ENCODE results near the gene GUCY2F.

GUCY2F gene

DNA sequence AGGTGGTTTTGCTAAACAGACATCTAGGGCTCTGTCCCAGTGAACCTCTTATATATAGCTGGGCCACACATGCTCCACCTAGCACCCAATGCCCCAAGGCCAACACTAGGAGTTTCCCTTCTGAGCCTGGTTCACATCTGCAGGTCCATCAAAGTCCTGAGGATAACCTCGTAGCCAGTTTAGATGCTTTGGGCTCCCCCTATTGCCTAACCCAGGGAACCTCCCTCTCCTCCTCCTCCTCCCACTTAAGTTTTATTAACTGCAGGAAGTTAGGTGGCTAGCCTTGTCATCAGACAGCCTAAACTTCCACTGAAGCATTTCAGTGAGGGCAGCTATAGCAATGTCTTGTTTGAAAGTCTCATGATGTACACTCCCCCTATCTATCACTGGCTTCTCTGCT lies 88.0 kb downstream of the GUCY2F start:
- DNase-seq (ENCODE audit: low spot score), result no peak

DNA sequence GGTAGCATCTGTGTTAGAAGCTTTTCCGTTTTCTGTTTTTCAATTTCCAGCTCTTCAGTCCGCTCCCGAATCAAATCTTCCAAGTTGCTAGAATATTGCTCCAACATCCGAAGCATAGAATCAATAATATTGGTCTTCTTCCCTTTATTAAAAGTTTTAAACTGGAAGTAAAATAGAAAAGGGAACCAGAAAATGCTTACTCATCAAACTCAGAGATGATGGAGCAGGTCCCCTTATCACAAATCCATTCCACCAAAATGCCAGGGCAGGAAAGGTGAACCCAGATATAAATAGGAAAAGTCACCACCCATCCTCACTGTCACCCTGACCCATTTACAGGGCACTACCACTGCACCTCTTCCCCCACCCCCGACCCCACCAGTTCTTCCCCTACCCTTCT lies 89.0 kb downstream of the GUCY2F start:
- DNase-seq (ENCODE audit: low spot score), result no peak

DNA sequence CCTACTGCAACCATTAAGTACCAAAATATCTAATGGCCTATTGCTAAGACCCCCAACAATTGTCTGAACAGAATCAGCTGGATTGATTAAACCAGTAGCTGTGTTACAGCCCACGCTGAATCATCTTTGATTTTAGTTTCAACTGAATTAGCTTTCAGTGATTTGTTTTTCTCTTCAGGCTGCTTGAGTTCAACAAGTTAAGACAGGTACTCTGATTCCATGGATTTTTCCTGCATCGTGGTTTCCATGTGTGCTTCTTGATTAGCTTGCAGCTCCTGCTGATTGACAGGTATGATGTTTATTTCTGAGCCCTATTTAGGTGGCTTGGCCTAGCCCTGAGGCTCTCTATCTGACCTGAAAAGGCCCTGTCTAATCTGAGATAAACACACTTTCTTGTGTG lies 91.3 kb downstream of the GUCY2F start:
- no peak for DNase-seq (ENCODE audit: low spot score)

DNA sequence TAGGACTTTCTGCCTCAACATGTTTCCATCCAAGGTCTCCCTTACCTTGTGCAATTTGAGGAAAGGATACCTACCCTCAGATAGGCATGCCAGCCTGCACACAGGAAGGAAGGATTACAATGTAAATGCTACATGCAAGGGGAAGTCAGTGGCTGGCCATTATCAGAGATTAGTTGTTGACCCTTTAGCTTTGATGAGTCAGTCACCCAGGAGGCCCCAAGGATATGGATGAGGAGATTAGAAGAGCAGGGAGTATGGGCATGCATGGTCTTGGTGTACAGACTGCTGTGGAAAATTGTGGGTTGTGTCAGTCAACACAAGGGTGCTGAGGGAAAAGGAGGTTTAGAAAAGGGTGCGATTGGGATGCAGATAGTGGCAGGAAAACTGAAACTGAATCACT lies 92.0 kb downstream of the GUCY2F start:
- DNase-seq (ENCODE audit: low spot score), result no peak

DNA sequence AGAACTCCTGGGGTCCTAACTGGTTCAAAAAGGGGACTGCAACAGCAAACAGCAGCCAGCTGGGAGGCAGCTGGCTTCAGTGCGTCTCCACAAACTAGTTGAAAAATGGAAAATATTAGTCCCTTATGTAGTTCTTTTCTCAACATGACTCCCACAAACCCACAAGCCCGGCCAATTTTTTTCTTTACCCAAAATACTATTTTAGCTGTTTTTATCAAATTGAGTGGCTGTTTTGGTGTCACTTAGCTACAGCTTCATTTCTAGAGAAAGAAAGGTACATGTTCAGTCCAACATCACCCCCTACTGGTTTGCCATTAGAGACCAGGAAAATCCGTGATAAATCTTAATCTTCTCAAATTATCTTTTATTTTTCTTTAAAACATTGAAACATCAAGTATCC lies 97.2 kb downstream of the GUCY2F start:
- no peak for DNase-seq (ENCODE audit: low spot score)

DNA sequence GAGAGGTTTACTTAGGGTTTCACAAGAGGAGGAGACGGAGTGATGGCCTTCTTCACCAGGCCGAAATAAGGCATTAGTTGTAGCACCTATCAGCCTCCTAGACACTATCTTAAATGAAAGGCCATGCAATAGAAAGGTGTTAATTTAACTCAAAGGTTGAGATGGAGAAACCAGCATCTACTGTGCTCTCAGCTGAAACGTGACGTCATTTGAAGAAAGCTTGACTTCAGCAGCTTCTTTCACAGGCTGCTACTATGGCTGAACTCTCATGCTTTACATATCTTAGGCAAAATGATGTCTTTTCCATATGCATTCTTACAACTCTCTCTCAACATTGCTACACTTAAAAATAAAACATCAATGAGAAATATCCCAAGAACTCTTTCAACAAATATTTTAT lies 99.6 kb downstream of the GUCY2F start:
- DNase-seq (ENCODE audit: low spot score), result no peak

DNA sequence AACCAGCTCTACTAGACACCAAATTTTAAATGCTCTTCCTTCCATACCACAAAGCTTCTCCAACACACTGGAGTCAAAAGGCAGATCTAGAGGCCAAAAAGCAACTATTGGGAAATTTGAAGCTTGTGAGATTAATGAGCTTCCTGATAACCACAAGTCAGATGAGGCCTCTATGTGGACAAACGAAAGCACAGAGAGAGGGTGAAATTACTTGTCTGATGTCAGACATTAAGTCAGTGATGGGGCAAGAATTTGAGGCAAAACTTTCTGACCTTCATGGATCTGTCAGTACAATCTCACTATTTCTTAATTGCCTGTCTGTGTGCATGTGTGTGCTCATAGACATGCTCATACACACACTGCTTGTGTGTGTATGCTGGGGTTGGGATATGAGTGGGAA lies 103.6 kb downstream of the GUCY2F start:
- no peak for DNase-seq (ENCODE audit: low spot score)

DNA sequence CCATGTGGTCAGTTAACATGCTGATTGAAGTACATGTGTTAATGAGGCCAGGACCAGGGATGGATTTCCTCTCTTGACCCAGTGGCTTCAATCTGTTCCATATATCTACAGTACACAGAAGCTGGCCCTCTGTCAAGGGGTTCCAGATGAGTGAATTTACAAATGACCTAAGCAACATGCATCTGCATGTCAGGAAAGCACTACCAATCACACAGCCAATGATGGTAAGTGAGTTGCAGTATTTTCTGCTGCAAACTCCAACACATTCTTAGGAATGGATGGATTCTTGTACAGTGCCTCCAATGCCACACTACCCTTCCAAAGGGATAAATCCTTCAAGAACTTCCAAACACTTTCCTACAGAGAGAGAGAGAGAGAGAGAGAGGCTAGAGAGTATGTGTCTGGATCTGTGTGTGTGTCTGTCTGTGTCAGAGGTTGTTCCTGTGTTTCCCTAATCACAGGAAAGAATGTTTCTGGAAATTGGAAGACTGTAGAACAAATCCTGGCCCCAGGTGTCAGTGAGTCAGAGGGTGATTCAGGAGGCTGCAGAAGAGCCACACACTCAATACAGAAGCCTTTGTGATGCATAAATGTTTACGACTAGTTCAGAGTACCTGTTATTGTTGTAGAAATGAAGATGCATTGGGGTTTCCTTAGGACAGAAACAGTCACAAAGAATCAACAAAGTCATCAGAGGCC lies 107.5 kb downstream of the GUCY2F start:
- no peak for DNase-seq (ENCODE audit: low spot score)

DNA sequence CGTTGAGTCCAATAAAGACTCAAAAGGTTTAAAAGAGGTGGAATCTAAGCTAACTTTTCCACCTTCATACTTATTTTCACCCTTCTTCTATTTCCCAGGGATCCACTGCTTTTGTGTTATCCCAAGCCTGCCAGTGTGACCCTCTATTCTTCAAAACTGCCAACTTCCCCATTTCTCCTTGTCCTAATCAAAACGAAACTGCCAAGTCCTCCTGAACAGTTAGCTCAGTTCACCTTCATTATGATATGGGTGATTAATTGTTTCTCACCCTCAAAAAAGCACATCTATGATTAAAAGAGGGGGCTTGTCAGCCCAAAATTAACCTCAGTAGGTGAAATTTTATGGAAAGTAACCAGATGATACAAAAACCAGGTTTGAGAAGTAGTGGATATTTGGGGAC lies 108.4 kb downstream of the GUCY2F start:
- DNase-seq (ENCODE audit: low spot score), result no peak

DNA sequence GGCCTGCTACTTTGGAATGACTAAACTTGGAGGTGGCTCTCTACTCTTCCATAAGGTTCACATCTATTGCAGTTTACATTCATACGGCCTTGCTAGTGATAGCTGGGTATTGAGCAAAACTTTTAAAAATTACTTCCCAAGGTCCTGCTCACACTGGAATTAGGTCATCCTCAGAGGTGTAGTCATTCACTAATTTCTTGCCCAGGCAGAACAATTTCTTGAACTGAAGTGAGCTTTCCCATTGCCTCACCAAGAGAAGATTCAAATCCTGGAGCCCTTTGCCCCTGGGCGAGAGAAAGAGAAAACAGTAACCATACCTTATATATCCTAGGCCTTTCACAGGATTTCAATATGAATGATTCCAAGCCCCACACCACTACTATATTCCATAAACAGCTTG lies 109.2 kb downstream of the GUCY2F start:
- DNase-seq (ENCODE audit: low spot score), result no peak

DNA sequence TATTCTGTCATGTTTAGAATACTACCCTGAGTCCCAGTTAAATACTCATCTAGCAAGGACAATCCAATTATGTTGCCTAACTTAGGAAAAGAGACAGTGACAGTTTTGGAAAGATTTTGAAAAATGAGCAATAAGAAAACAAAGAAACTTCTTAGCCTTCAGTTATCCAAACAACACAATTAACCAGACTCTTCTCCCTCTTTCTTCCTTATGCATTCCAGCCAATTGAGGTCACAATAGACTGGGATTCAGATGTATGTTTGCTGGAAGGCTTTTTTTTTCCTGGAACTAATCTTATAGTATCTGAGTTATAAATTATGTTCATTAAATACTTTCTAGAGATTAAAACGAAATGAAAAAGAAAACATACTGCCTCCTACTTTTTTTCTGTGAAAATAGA lies 109.6 kb downstream of the GUCY2F start:
- DNase-seq (ENCODE audit: low spot score), result no peak

DNA sequence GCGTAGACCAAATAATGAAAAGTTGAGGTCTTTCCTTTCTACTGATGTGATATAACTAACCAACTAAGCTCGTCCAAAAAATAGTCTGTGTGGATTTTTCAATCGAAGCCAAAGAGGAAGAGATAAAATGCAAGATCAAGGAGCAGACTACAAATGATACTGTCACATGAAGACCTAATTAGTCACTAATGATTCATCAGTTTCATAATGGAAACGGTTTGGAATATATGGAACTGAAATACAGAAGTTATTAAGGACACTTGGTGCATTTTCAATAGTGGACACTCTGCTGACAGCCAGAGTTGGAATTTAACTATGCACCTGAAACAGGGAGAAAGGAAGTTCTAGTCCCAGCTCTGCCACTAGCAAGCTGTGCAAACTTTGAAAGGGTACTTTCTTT lies 119.8 kb downstream of the GUCY2F start:
- no peak for DNase-seq (ENCODE audit: low spot score)

DNA sequence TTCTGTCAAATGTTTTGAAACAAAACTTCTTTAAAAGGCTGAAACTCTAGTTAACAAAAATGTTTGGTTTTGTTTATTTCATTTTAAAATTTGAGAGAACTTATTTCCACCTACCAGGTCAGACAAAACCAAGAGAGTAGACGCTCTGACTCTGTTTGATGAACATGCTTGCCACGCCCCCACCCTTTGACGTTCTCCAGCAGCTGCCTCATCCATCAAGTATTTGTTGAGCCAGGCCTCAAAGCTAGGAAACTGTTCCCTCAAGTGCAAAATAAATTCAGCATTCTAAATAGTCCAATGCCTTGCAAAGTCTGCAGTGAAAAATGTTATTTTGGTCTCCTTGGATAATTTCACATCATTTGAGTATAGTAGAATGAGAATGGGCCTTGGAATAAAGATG lies 121.6 kb downstream of the GUCY2F start:
- no peak for DNase-seq (ENCODE audit: low spot score)

DNA sequence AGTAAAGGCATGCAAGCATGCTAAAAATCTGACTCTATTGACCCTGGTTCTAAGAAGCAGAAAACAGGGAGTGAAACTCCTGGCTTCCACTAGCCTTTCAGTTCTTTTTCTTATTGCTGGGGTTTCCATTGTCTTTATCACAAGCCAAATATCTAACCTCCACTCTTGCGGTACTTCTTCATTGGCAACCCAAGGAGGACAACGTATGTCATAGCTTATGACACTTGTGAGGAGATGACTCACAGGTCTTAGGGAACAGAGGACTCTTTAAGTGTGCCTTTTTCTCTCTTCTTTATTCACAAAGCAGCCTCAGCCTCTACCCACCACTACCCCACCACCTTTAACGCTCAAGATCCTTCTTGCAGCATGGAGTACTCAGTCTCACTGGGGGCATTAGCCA lies 124.2 kb downstream of the GUCY2F start:
- no peak for DNase-seq (ENCODE audit: low spot score)

DNA sequence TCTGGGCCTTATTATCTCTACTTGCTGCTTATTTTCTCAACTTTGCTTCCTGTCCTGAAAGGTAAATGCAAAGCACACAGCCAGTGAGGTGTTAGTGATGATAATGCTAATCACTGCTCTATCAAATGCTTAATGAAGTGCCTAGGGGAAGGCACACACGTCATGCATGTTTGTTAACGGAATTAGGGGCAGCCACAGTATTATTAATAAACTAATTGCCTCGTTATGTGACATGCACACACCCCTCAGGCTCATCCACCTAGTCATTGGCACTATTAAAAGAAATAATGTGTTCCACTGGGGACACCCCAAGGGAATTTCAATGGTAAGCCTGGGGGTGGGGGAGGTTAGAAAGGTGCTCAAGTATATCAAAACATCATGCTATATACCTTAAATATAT lies 125.2 kb downstream of the GUCY2F start:
- DNase-seq (ENCODE audit: low spot score), result no peak

DNA sequence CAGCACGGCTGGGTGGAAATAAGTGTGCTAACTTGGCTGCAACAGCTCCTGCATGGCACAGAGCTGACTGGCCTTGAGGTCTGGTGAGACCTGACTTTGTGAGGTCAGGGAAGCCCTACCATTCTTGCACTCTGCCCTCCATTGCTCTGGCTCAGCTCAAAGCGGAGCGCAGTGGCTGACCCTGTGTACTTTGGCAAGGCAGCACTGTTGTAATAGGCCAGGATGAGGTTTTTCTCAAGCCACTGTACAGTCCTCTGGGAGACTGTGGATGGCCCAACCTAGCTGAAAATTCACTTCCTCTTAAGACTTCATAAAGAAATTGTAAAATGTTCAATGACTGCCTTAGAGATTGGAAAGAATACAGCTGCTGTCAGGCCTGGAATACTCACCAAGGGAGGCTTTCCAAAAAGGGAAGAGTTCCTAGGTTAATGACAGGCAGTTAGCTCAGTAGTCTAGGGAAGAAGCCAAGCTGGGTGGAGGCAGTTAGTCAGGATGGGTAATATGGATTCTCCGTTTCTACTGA lies 129.8 kb downstream of the GUCY2F start:
- no peak for DNase-seq (ENCODE audit: low spot score)

DNA sequence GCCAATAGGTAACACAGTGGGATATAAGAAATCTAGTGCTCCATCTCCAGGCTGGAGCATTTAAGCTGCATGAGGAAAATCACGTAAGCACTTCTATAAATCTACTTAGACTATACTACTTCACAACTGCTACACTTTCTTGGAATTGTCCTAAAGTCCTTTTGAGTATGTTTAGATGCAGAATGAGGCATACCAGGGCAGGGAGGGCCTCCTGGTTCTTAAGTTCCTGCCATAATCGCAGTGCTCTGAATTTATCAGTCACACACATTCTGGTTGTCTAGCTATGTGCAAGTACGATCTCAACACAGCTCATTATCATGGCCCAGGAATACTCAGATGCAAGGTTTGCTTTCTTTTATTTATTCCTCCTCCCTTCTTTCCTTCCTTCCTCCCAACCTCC lies 130.3 kb downstream of the GUCY2F start:
- no peak for DNase-seq (ENCODE audit: low spot score)

DNA sequence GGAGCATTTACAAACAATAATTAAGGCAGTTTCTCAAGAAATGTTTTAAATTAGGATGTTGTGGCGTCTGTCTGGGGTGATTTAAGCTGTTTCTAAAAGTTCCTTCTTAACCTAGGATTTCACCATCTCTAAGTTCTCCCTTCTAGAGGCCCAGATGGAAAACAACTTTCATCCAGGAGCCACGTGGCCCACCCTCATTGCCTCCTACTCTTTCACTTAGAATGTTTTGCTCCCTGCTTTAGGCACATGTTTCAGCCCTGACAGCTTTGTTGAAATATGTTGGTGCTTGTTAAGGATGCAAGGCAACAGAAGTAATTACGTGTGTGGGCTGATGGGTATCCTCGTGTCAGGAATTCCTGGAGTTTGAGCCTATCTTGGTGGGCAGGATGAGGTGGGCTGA lies 131.3 kb downstream of the GUCY2F start:
- DNase-seq (ENCODE audit: low spot score), result no peak

DNA sequence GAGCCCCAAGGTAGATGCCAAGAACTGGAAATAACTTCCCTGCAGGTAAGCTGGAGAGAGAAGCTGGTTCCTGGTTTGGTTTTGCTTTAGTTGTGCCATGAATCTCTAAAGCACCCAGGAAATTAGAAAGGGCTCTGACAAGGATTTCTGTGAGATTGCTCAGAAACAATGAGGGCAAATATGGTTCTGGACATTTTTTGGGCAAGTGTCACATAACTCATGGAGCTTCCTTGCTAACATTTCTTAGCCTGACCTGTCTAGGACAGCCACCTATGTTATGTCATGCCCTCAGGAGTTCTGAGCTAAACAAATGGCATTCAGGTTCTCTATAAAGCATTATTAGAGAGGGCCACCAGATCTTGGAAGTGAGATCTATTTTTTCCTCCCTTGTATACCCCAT lies 131.8 kb downstream of the GUCY2F start:
- DNase-seq (ENCODE audit: low spot score), result no peak

DNA sequence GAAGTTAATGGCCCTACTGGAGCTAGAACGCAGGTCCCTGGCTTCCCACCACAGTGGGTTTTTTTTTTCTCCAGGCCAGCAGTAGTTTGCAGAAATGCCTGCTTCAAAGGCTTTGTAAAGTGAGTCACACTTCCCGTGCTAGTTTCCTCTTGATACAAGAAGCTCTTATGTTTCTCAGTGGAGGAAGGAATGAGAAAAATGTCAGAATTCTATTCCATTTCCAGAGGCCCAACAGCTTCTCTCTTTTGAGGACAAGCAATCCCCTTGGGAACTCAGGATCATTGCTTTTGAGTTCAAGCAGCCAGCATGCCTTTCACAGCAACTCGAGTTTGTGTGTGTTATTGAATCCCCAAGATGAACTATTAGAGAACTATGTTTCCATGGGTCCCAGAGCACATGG lies 134.3 kb downstream of the GUCY2F start:
- no peak for DNase-seq (ENCODE audit: low spot score)

DNA sequence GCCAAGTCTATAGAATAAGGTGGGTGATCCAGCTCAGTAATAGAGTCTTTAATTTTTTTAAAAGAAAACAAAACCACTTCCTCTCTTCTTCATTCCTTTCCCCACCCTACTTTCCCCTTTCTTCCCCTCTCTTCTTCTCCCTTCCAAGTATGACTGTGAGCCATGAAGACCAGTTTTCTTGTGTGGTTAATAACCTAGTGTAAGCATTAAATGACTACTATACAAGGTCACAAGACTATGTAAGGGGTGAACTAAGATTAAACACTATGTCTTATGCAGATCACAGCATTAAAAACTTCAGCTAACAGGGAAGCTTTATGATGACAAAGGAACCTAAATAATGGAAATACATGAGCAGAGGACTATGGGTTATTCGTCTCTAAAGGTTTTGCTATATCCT lies 135.4 kb downstream of the GUCY2F start:
- no peak for DNase-seq (ENCODE audit: low spot score)

DNA sequence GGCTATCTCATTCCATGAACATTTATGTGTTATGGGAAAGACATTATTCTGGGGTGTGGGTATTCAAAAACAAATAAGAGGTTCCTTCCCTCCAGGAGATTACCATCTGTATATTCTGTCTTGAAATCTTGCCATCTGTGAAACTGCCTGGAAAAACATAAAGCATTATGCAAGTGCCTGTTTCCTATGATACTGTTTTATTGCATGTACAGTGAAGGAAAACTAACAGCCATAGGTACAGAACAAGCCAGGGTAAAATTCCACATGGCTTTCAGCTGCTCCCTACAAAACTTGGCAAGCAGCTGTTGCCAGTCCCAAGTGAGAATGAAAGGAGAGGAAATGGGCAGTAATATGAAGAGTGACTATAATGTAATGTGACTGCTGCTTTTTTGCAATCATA lies 136.0 kb downstream of the GUCY2F start:
- no peak for DNase-seq (ENCODE audit: low spot score)

DNA sequence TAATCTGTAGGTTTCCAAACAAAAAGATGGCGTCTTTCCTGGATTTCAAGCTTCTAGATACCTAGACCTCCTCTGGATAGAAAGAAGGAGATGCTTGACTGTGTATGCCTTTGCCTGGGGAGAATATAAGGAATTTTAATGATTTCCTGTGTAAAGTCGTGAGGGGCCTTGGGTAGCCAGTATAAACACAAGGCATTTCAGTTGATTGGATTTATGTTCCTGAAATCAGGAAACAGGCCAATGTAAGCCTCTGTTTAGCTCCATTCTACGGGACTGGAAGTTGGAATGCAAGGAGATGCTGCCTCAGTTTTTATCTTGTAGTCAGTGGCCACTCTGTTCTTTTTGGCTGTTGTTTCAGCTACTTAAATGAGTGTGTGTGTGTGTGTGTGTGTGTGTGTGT lies 137.2 kb downstream of the GUCY2F start:
- DNase-seq (ENCODE audit: low spot score), result no peak

DNA sequence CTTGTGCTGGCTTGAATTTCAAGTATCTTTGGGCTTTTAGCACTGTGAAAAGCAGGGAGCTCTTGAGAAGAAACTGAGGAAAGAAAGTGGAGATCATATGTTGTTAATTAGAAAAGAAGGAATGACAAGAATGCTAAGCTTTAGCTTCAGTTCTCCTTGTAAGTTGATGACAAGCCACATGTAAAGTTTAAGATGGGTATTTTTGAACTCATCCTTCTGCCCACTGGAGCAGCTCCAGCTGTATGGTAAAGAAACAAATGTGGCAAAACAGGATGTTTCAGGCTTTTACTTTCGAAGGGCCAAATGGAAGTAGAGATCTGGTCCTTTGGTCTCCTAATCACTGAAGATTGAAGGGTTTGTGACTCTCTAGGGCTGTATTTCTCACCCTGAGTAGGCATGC lies 137.8 kb downstream of the GUCY2F start:
- DNase-seq (ENCODE audit: low spot score), result no peak

DNA sequence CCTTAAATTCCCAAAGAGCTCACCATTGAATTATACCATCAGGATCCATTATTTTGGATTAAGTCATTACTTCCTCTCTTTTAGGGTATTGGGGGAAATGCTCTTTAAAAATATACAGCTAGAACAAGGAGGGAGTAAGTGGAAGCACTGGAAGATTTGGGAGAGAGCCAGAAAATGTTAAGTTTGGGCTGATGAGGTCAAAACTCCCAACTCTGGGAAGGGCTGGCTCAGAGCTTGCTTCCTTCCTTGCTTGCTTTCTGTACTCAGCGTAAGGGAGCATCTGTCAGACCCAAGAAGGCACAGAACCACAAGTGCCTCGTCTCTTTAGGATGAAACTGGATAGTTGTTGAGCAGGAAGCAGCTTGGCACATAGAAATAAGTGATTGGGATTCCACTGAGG lies 138.2 kb downstream of the GUCY2F start:
- DNase-seq (ENCODE audit: low spot score), result no peak
